ENCODE results near the gene IFT43. TPM values are rescaled to one million over a fixed set of nuclear protein-coding genes. Genes with fewer than 3 reads are reported as not detected.
A peak's percentile ranks its signal among the peaks of the same experiment; 100 is the strongest.

Gene IFT43
- total RNA-seq, 1 experiment from 2014 or later, result 18.6 TPM

DNA sequence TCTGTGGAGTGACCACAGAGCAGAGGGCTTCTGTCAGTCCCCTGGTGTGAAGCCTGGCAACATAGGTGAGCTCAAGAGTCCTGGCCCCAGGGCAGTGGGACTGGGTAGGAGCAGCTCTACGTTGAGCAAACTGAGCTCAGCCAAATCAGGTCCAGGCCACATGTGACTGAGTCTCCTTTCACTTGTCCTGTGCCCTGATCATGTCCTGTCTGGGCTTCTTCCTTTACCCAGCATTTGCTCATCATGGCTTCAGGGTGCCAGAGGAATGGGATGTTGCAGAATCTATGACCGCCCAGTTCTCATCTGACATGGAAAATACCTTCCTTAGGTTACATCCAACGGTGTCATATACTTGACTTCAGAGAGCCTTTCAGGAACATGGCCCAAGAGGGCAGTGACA lies 99.8 kb downstream of the IFT43 start:
- Mint-ChIP-seq H3K27ac (no peak overlapping the region), H3K4me3 (no peak overlapping the region), H3K9me3 (no peaks in the 10 kb centered on the region; a peak in 1 of 5 replicates), H3K4me1 (peaks cover 51 to 54% of the 10 kb centered on the region in 2 experiments), H3K36me3 (ENCODE audit: insufficient read depth in 1 of 3, low read depth in 3 of 3) (peaks cover 0 to 7% (median 0%) of the 10 kb centered on the region in 3 experiments; a peak in 2 of 7 replicates), H3K27me3 (ENCODE audit: low read depth) (peaks cover 10% of the 10 kb centered on the region)
- Histone ChIP-seq H3K18ac (ENCODE audit: insufficient read length, low read depth, low read length) (no peak overlapping the region), H4K8ac (replicated peaks; ENCODE audit: insufficient read length, low read depth, low read length) (no peak overlapping the region), H3K9ac (ENCODE audit: extremely low read depth, insufficient read length, low read length) (no peak overlapping the region), H3T11ph (ENCODE audit: low read length) (no peak overlapping the region), H3K4me2 (ENCODE audit: insufficient read depth, insufficient read length, low read length) (no peak overlapping the region), H2BK12ac (ENCODE audit: insufficient read length, low read depth, low read length) (no peak overlapping the region), H3K79me1 (ENCODE audit: insufficient read depth, low read depth, low read length, poor library complexity, severe bottlenecking) (no peaks in the 10 kb centered on the region), H3K27ac (ENCODE audit: insufficient read length, low read depth, low read length) (no peak overlapping the region), H2AFZ (ENCODE audit: low read length) (no peak overlapping the region), H3K23ac (ENCODE audit: insufficient read length, low read depth, low read length) (no peak overlapping the region), H2BK20ac (ENCODE audit: low read depth, low read length, poor library complexity, severe bottlenecking) (no peak overlapping the region), H4K5ac (ENCODE audit: insufficient read length, low read depth, low read length) (peak overlapping the region; percentile 37), H3K4me1 (ENCODE audit: insufficient read depth, low read length) (peaks cover 13% of the 10 kb centered on the region), H4K20me1 (ENCODE audit: control insufficient read depth, insufficient read depth, insufficient read length) (no peaks in the 10 kb centered on the region), H2AK5ac (ENCODE audit: insufficient read length, low read length) (no peak overlapping the region), H3K56ac (ENCODE audit: insufficient read length, low read depth, low read length) (no peak overlapping the region), H3K79me2 (ENCODE audit: insufficient read depth, low read length) (no peaks in the 10 kb centered on the region), H2BK5ac (ENCODE audit: insufficient read length, low read length) (no peak overlapping the region), H2BK120ac (ENCODE audit: low read depth, low read length, poor library complexity, severe bottlenecking) (no peak overlapping the region), H3K27me3 (ENCODE audit: insufficient read depth, low read length) (no peaks in the 10 kb centered on the region), H3K4ac (ENCODE audit: low read depth, low read length) (no peak overlapping the region), H3K9me3 (ENCODE audit: control insufficient read depth, low read depth, low read length) (no peaks in the 10 kb centered on the region), H4K91ac (ENCODE audit: insufficient read length, low read depth, low read length) (no peak overlapping the region), H3K23me2 (ENCODE audit: insufficient read length, low read depth, low read length, poor library complexity, severe bottlenecking) (no peaks in the 10 kb centered on the region), H2BK15ac (ENCODE audit: low read depth, low read length) (no peak overlapping the region), H3K14ac (ENCODE audit: insufficient read depth, low read length) (peak overlapping the region; percentile 46)
- TF ChIP-seq CTCF (conservative IDR thresholded peaks at IDR 0.05), result no peak
- no peak for DNase-seq
- WGBS (ENCODE audit: extremely low coverage, insufficient read length, low lambda C conversion rate), result no CpG with 5 or more reads among the region's 3 CpGs
